A549 (cell line): ENCODE results near the gene TMEM271.

Source experiments
- CHD4 ChIP-seq: fragments of 200-600 bp; sonication (generic); IDR thresholded peaks from 2 replicates; pipeline ENCODE4 v1.6.1; 2016; ENCODE audit warnings: antibody characterized with exemption, mild to moderate bottlenecking, borderline replicate concordance
- EP300 ChIP-seq, 2 experiments: fragments of >200 bp; sonication (Bioruptor Twin); formaldehyde crosslinking; IDR thresholded peaks; 2 replicates in 1 of 2; 3 replicates in 1 of 2; pipeline ENCODE4 v1.6.1; 2016 to 2017
- KDM1A ChIP-seq: fragments of 200-600 bp; sonication (generic); IDR thresholded peaks from 2 replicates; pipeline ENCODE4 v1.6.1; 2016; ENCODE audit warnings: low read depth, mild to moderate bottlenecking
- MAFK ChIP-seq: fragments of 450-650 bp; IDR thresholded peaks from 2 replicates; pipeline ENCODE4 v1.6.1; 2014; ENCODE audit not compliant: partially characterized antibody
- POLR2A ChIP-seq: IDR thresholded peaks from 2 replicates; pipeline ENCODE4 v1.6.1; 2012; ENCODE audit warnings: mild to moderate bottlenecking, low read length
- RAD21 ChIP-seq, 2 experiments: fragments of >200 bp in 1 of 2; sonication (Bioruptor Twin) in 1 of 2; formaldehyde crosslinking in 1 of 2; IDR thresholded peaks in 1 of 2; conservative IDR thresholded peaks in 1 of 2; 2 replicates in 1 of 2; 3 replicates in 1 of 2; pipeline ENCODE4 v1.6.1; 2012 to 2018; ENCODE audit warnings: inconsistent platforms in 1 of 2
- SMC3 ChIP-seq: fragments of >200 bp; sonication (Bioruptor Twin); formaldehyde crosslinking; IDR thresholded peaks from 3 replicates; pipeline ENCODE4 v1.6.1; 2018; ENCODE audit warnings: inconsistent platforms
- TF ChIP-seq, protein P1 (sequence below): fragments of >200 bp; sonication (Bioruptor Twin); formaldehyde crosslinking; IDR thresholded peaks from 3 replicates; pipeline ENCODE4 v1.5.1; 2016
- TF ChIP-seq, protein P2 (sequence below): fragments of >200 bp; sonication (Bioruptor Twin); formaldehyde crosslinking; IDR thresholded peaks from 3 replicates; pipeline ENCODE4 v1.6.1; 2016
- TF ChIP-seq, protein P3 (sequence below): fragments of 200-600 bp; sonication (generic); IDR thresholded peaks from 2 replicates; pipeline ENCODE4 v1.6.1; 2016; ENCODE audit warnings: antibody characterized with exemption, mild to moderate bottlenecking, moderate library complexity
- TF ChIP-seq, protein P4 (sequence below): IDR thresholded peaks from 2 replicates; pipeline ENCODE4 v1.6.1; 2012

DNA sequence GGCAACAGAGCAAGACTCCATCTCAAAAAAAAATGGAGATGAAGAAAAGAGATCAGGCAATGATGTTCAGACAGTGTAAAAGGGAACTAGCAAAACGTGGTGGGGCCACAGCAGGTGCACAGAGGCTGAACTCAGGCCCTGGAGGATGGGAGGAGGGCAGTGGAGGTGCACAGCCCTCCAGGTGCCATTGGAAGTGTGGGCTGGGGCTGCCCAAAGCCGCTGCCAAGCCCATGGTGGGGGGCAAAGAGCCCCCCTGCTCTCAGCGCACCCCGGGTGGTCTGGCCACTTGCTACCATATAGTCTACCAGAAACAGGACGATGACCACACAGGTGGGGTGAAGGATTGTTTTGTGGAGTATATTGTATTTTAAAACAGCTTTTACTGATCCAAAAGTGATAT is 7.1 kb downstream of the TMEM271 start:
- TF ChIP-seq, protein P1, sequence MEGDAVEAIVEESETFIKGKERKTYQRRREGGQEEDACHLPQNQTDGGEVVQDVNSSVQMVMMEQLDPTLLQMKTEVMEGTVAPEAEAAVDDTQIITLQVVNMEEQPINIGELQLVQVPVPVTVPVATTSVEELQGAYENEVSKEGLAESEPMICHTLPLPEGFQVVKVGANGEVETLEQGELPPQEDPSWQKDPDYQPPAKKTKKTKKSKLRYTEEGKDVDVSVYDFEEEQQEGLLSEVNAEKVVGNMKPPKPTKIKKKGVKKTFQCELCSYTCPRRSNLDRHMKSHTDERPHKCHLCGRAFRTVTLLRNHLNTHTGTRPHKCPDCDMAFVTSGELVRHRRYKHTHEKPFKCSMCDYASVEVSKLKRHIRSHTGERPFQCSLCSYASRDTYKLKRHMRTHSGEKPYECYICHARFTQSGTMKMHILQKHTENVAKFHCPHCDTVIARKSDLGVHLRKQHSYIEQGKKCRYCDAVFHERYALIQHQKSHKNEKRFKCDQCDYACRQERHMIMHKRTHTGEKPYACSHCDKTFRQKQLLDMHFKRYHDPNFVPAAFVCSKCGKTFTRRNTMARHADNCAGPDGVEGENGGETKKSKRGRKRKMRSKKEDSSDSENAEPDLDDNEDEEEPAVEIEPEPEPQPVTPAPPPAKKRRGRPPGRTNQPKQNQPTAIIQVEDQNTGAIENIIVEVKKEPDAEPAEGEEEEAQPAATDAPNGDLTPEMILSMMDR = no peak
- TF ChIP-seq EP300 (IDR thresholded peaks at IDR 0.05) (no peak), POLR2A (no peak), MAFK (no peak), SMC3 (no peak), CHD4 (no peak), RAD21 (conservative IDR thresholded peaks at IDR 0.05 in 1 of 2, IDR thresholded peaks at IDR 0.05 in 1 of 2) (no peak), KDM1A (no peak)
- TF ChIP-seq, protein P2, sequence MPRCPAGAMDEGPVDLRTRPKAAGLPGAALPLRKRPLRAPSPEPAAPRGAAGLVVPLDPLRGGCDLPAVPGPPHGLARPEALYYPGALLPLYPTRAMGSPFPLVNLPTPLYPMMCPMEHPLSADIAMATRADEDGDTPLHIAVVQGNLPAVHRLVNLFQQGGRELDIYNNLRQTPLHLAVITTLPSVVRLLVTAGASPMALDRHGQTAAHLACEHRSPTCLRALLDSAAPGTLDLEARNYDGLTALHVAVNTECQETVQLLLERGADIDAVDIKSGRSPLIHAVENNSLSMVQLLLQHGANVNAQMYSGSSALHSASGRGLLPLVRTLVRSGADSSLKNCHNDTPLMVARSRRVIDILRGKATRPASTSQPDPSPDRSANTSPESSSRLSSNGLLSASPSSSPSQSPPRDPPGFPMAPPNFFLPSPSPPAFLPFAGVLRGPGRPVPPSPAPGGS = no peak
- TF ChIP-seq, protein P3, sequence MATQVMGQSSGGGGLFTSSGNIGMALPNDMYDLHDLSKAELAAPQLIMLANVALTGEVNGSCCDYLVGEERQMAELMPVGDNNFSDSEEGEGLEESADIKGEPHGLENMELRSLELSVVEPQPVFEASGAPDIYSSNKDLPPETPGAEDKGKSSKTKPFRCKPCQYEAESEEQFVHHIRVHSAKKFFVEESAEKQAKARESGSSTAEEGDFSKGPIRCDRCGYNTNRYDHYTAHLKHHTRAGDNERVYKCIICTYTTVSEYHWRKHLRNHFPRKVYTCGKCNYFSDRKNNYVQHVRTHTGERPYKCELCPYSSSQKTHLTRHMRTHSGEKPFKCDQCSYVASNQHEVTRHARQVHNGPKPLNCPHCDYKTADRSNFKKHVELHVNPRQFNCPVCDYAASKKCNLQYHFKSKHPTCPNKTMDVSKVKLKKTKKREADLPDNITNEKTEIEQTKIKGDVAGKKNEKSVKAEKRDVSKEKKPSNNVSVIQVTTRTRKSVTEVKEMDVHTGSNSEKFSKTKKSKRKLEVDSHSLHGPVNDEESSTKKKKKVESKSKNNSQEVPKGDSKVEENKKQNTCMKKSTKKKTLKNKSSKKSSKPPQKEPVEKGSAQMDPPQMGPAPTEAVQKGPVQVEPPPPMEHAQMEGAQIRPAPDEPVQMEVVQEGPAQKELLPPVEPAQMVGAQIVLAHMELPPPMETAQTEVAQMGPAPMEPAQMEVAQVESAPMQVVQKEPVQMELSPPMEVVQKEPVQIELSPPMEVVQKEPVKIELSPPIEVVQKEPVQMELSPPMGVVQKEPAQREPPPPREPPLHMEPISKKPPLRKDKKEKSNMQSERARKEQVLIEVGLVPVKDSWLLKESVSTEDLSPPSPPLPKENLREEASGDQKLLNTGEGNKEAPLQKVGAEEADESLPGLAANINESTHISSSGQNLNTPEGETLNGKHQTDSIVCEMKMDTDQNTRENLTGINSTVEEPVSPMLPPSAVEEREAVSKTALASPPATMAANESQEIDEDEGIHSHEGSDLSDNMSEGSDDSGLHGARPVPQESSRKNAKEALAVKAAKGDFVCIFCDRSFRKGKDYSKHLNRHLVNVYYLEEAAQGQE = no peak
- TF ChIP-seq, protein P4, sequence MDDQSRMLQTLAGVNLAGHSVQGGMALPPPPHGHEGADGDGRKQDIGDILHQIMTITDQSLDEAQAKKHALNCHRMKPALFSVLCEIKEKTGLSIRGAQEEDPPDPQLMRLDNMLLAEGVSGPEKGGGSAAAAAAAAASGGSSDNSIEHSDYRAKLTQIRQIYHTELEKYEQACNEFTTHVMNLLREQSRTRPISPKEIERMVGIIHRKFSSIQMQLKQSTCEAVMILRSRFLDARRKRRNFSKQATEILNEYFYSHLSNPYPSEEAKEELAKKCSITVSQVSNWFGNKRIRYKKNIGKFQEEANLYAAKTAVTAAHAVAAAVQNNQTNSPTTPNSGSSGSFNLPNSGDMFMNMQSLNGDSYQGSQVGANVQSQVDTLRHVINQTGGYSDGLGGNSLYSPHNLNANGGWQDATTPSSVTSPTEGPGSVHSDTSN = no peak
